K562 (cell line): Measurements from ENCODE around the gene RNPEPL1. TPM values are rescaled to one million over a fixed set of nuclear protein-coding genes. Genes with fewer than 3 reads are reported as not detected.
A peak's percentile ranks its signal among the peaks of the same experiment; 100 is the strongest.

Source experiments
- ATAC-seq: fragments of 200-7000 bp; cut with Tn5 transposase; 3 replicates; pipeline ENCODE4 v1.9.1; 2020; ENCODE audit warnings: moderate library complexity
- BruUV-seq: library from RNA; stranded (reverse); fragments of 400-500 nt; replicated peaks from 2 replicates; lab custom pipeline; 2021; lab: Mats Ljungman, UMichigan
- CTCF ChIA-PET: fragments of 300-600 bp; formaldehyde crosslinking; extraction: SDS; loops from one replicate; lab custom pipeline; 2021; ENCODE audit warnings: low intra/inter-chr PET ratio; lab: Yijun Ruan, JAX
- POLR2A ChIA-PET: fragments of 300-600, 350-650 bp; sonication (Branson Sonifier 250); formaldehyde crosslinking; extraction: SDS; loops from one replicate; lab custom pipeline; 2021; ENCODE audit warnings: antibody characterized with exemption, inconsistent platforms; lab: Yijun Ruan, JAX
- DNase-seq, 4 experiments: peaks; one replicate each; pipeline versions ENCODE4 v3.0.0 to v3.0.0-alpha.2; 2011 to 2018; ENCODE audit warnings: low spot score in 3 of 4, mixed read lengths in 3 of 4; ENCODE audit errors: extremely low read depth in 1 of 4
- FAIRE-seq: peaks from 2 replicates; lab custom pipeline; 2011; peaks lifted over from hg19 to GRCh38; lab: Jason Lieb, UNC
- H2AFZ ChIP-seq: 2 replicates; pipeline ENCODE4 v1.6.0; 2011; ENCODE audit warnings: low read depth, low read length, control low read depth, inconsistent platforms
- H3K27ac ChIP-seq: fragments of 200-600 bp; 3 replicates; pipeline ENCODE4 v1.8.0; 2011; ENCODE audit warnings: low read depth, mild to moderate bottlenecking, control low read depth, inconsistent platforms, low read length, moderate library complexity, mixed read lengths; ENCODE audit errors: extremely low read depth
- H3K27me3 ChIP-seq, 2 experiments: fragments of 300-600 bp in 1 of 2; 2 replicates in 1 of 2; 3 replicates in 1 of 2; pipeline versions ENCODE4 v1.6.0 to v1.8.0; 2011; ENCODE audit warnings: inconsistent platforms in 2 of 2, low read length in 2 of 2, mild to moderate bottlenecking in 1 of 2, mixed read lengths in 1 of 2, moderate library complexity in 1 of 2; ENCODE audit not compliant: control insufficient read depth in 2 of 2, insufficient read depth in 2 of 2
- H3K36me3 ChIP-seq: fragments of 300-600 bp; 3 replicates; pipeline ENCODE4 v1.8.0; 2011; ENCODE audit warnings: mild to moderate bottlenecking, low read length, inconsistent platforms; ENCODE audit not compliant: control insufficient read depth, insufficient read depth
- H3K4me1 ChIP-seq, 2 experiments: fragments of 200-600 bp in 1 of 2; replicated peaks in 1 of 2; 2 replicates in 1 of 2; 3 replicates in 1 of 2; pipeline versions ENCODE4 v1.5.1 to v1.8.0; 2011; ENCODE audit warnings: inconsistent platforms in 2 of 2, low read length in 2 of 2, mild to moderate bottlenecking in 1 of 2, mixed read lengths in 1 of 2, moderate library complexity in 1 of 2; ENCODE audit not compliant: control insufficient read depth in 2 of 2, insufficient read depth in 2 of 2
- H3K4me2 ChIP-seq: 2 replicates; pipeline ENCODE4 v1.6.1; 2011; ENCODE audit warnings: low read length, control low read depth, inconsistent platforms, mixed read lengths; ENCODE audit not compliant: insufficient read depth
- H3K4me3 ChIP-seq: fragments of 200-600 bp; sonication (generic), shearing (Covaris generic); 2 replicates; pipeline ENCODE4 v1.5.1; 2016; ENCODE audit warnings: control low read depth, inconsistent platforms
- H3K79me2 ChIP-seq: fragments of 200-600 bp; 3 replicates; pipeline ENCODE4 v1.8.0; 2011; ENCODE audit warnings: low read length, inconsistent platforms; ENCODE audit not compliant: control insufficient read depth, insufficient read depth
- H3K9ac ChIP-seq, 2 experiments: 2 replicates each; pipeline versions ENCODE4 v1.6.0 to v1.6.1; 2011; ENCODE audit warnings: low read depth in 2 of 2, low read length in 2 of 2, control low read depth in 1 of 2, inconsistent platforms in 1 of 2, mild to moderate bottlenecking in 1 of 2, mixed read lengths in 1 of 2; ENCODE audit not compliant: insufficient read depth in 1 of 2
- H3K9me1 ChIP-seq: one replicate; pipeline ENCODE4 v1.6.0; 2011; ENCODE audit warnings: inconsistent platforms, mild to moderate bottlenecking, low read length, moderate library complexity; ENCODE audit not compliant: control insufficient read depth, insufficient read depth
- H3K9me3 ChIP-seq: replicated peaks from 2 replicates; pipeline ENCODE4 v1.5.1; 2011; ENCODE audit warnings: low read depth, low read length, inconsistent platforms; ENCODE audit not compliant: control insufficient read depth, insufficient read depth
- H4K20me1 ChIP-seq: replicated peaks from 2 replicates; pipeline ENCODE4 v1.6.1; 2011; ENCODE audit warnings: low read length, inconsistent platforms, mixed read lengths; ENCODE audit not compliant: control insufficient read depth, insufficient read depth
- TRIM24 ChIP-seq, 2 experiments: fragments of 450-650 bp; IDR thresholded peaks; 2 replicates each; pipeline ENCODE4 v1.6.1; 2016
- XRCC4 ChIP-seq: IDR thresholded peaks from one replicate; pipeline ENCODE4 v1.6.1; 2011; ENCODE audit not compliant: insufficient read depth, insufficient read length; ENCODE audit errors: extremely low read depth
- ZBTB33 ChIP-seq: sonication (generic); formaldehyde crosslinking; IDR thresholded peaks from 2 replicates; pipeline ENCODE4 v1.8.1; 2023; ENCODE audit warnings: mild to moderate bottlenecking, missing genetic modification reagents
- ZEB2 ChIP-seq: fragments of 450-650 bp; IDR thresholded peaks from 2 replicates; pipeline ENCODE4 v1.6.1; 2016
- WGBS: fragments of 100-300 bp; shearing (Covaris generic); methylation state at CpG from one replicate; pipeline ENCODE4 v1.1.6; 2016; ENCODE audit warnings: low coverage, mixed read lengths; ENCODE audit not compliant: insufficient coverage; ENCODE audit errors: missing lambda C conversion rate; 5-methylcytosine and 5-hydroxymethylcytosine counted together
- in situ Hi-C: fragments of 300-500 bp; cut with MboI; formaldehyde crosslinking; loops from 4 replicates; pipeline ENCODE4 v1.15.0; 2018; ENCODE audit warnings: inconsistent platforms, mixed read lengths
- intact Hi-C: fragments of 100-400 bp; cut with micrococcal nuclease; formaldehyde crosslinking; loops from 2 replicates; pipeline ENCODE4 v1.14.2; 2022
- polyA plus RNA-seq, 8 experiments: library from polyadenylated mRNA; depleted of rRNA in 4 of 8; stranded (reverse) in 5 of 8; unstranded in 3 of 8; fragments of >200 nt; fragmentation: Nextera tagmentation in 2 of 8; fragmentation: Illumina TruSeq in 1 of 8; extraction: Ambion mirVana in 2 of 8; extraction: Trizol in 1 of 8; gene quantifications; 2 replicates each; pipeline versions ENCODE4 v1.2.1 to v1.2.3, GENCODE V29; 2011 to 2014; ENCODE audit warnings: inconsistent platforms in 1 of 8, missing spikeins in 1 of 8
- total RNA-seq, 7 experiments: library from RNA; depleted of rRNA in 6 of 7; stranded (reverse); fragments of >200 nt in 6 of 7; fragmentation: Illumina TruSeq in 2 of 7; extraction: Trizol in 2 of 7; gene quantifications; 2 replicates each; pipeline versions ENCODE4 v1.2.1 to v1.2.3, GENCODE V29; 2011 to 2021; ENCODE audit warnings: low replicate concordance in 1 of 7

The RNPEPL1 gene
- total and polyA plus RNA-seq, 9 of the 15 experiments (the other 6 are each of a cell fraction or from before 2014, with no cell fraction given), result 0.07 to 38.7 (median 5.6) TPM

- FAIRE-seq, result no peak
- TF ChIP-seq TRIM24 (IDR thresholded peaks at IDR 0.05) (no peak), XRCC4 (no peak), ZBTB33 (CRISPR knock-in tag) (no peak), ZEB2 (no peak)
- Histone ChIP-seq H3K36me3 (peaks cover 31% of the 10 kb centered on the region; the same call in 2 of the 3 replicates), H3K9ac (peak overlapping the region; percentile 63 to 82; a peak in 2 of 4 replicates), H4K20me1 (no peaks in the 10 kb centered on the region; the same call in 1 of the 2 replicates), H3K27me3 (no peaks in the 10 kb centered on the region), H3K9me3 (no peaks in the 10 kb centered on the region), H3K27ac (no peak overlapping the region), H3K4me3 (peak overlapping the region; percentile 92; the same call in 1 of the 2 replicates), H3K4me2 (peak overlapping the region; percentile 93), H2AFZ (no peak overlapping the region), H3K4me1 (peaks cover 21 to 54% of the 10 kb centered on the region in 2 experiments), H3K9me1 (no peaks in the 10 kb centered on the region), H3K79me2 (peaks cover 45% of the 10 kb centered on the region)
- TSS peak; percentile 52 for BruUV-seq
- POLR2A ChIA-PET, result interaction anchor here (1.4 to 2.2 kb wide), 2 partner anchors 8 to 23 kb away, joined by 4 to 26 read pairs; no protein-coding TSS in a partner anchor
- intact Hi-C loops (no loop called here), in situ Hi-C loops (no loop called here)
- ATAC-seq, result no peak
- CTCF ChIA-PET, result no interaction called here
- no peak for DNase-seq
- WGBS, result 59% methylated on average over 7 of the region's 10 CpGs
Measured at GRCh38 chr2:240588006-240588655, 19.8 kb downstream of the RNPEPL1 start.
